Measurements from ENCODE around the gene PSMD8. TPM values are rescaled to one million over a fixed set of nuclear protein-coding genes. Genes with fewer than 3 reads are reported as not detected.
A peak's percentile ranks its signal among the peaks of the same experiment; 100 is the strongest.

Gene PSMD8
- total and polyA plus RNA-seq, 2 of the 8 experiments (the other 6 are each of a cell fraction or from before 2014, with no cell fraction given): 170 to 486 TPM

DNA sequence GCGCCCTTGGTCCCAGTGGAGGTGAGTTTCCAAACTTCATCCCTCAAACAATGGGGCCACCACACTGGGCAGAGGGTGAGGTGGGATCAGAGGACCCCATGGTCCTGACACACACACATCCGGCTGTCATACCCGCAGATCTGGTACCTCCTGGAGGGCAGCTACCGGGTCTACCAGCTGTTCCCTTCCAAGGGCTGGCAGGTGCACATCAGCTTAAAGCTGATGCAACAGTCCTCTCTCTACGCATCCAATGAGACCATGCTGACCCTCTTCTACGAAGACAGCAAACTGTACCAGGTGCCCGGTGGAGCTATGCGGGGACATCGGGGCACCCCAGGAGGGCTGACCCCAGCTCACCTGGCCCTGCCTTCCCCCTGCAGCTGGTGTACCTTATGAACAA lies 14.0 kb upstream of the PSMD8 start:
- Histone ChIP-seq H3K27ac (ENCODE audit: low read depth, low read length) (no peak overlapping the region), H2BK120ac (replicated peaks; ENCODE audit: low read depth, low read length) (no peak overlapping the region), H3K79me2 (ENCODE audit: control insufficient read depth in 1 of 2, insufficient read depth in 2 of 2, low read length in 2 of 2) (no peaks in the 10 kb centered on the region), H3K4me1 (replicated peaks in 1 of 4; ENCODE audit: control insufficient read depth in 3 of 4, insufficient read depth in 4 of 4, low read length in 3 of 4) (peaks cover 0 to 5% (median 2%) of the 10 kb centered on the region in 4 experiments; a peak in 3 of 7 replicates), H4K20me1 (replicated peaks in 1 of 2; ENCODE audit: control insufficient read depth in 1 of 2, insufficient read depth in 2 of 2, low read length in 2 of 2) (peaks cover 0 to 2% of the 10 kb centered on the region in 2 experiments), H3K23me2 (ENCODE audit: low read depth, low read length) (peaks cover 8% of the 10 kb centered on the region; the same call in 1 of the 2 replicates), H4K91ac (replicated peaks; ENCODE audit: insufficient read length, low read length) (no peak overlapping the region), H3K4me3 (ENCODE audit: extremely low read depth in 1 of 4, insufficient read depth in 2 of 4, low read depth in 3 of 4, low read length in 4 of 4) (no peak overlapping the region), H3K36me3 (ENCODE audit: control insufficient read depth in 2 of 4, insufficient read depth in 4 of 4, low read length in 3 of 4) (no peaks in the 10 kb centered on the region), H3K27me3 (replicated peaks in 1 of 4; ENCODE audit: control insufficient read depth in 3 of 4, extremely low read depth in 1 of 4, insufficient read depth in 3 of 4, low read length in 3 of 4) (peaks cover 4 to 25% (median 19%) of the 10 kb centered on the region in 4 experiments), H3K4me2 (ENCODE audit: insufficient read depth in 1 of 2, low read depth in 2 of 2, low read length in 2 of 2) (peak overlapping the region in 1 of 2 experiments; percentile 71; a peak in 1 of 4 replicates), H3K56ac (replicated peaks; ENCODE audit: insufficient read length, low read depth, low read length) (no peak overlapping the region), H2BK5ac (ENCODE audit: low read depth, low read length) (no peak overlapping the region), H4K8ac (ENCODE audit: extremely low read depth, insufficient read depth, low read length) (peak overlapping the region; percentile 14; the same call in 1 of the 2 replicates), H3K18ac (ENCODE audit: extremely low read depth, low read length) (no peak overlapping the region; the same call in 1 of the 2 replicates), H2AFZ (ENCODE audit: low read length) (no peak overlapping the region), H4K5ac (ENCODE audit: insufficient read length, low read depth, low read length) (no peak overlapping the region), H3K23ac (ENCODE audit: insufficient read length) (no peak overlapping the region), H3K9me3 (ENCODE audit: insufficient read depth in 2 of 2, low read depth in 1 of 2, low read length in 1 of 2) (peaks cover 3 to 9% of the 10 kb centered on the region in 2 experiments; a peak in 2 of 4 replicates), H2BK15ac (ENCODE audit: low read length) (0 out of 2 replicates have a peak overlapping the region, but pooled peaks have one; percentile 46), H2AK5ac (ENCODE audit: low read depth, low read length) (no peak overlapping the region), H2BK20ac (ENCODE audit: low read length) (no peak overlapping the region), H3K14ac (ENCODE audit: insufficient read length) (no peak overlapping the region), H2BK12ac (ENCODE audit: low read depth, low read length) (peak overlapping the region; percentile 27; the same call in 1 of the 2 replicates), H3K79me1 (ENCODE audit: low read depth, low read length) (no peaks in the 10 kb centered on the region), H3K9ac (replicated peaks in 1 of 4; ENCODE audit: extremely low read depth in 1 of 4, low read depth in 3 of 4, low read length in 3 of 4) (no peak overlapping the region), H3K4ac (replicated peaks; ENCODE audit: insufficient read length, low read depth, low read length) (no peak overlapping the region)
- ChIA-PET CTCF (ENCODE audit: partially characterized antibody) (interaction anchor here (0.7 to 2.8 kb wide), 6 partner anchors 9 to 116 kb away, joined by 3 to 14 read pairs (median 3); partner anchors contain the start of genes GGN and PSMD8), POLR2A (ENCODE audit: partially characterized antibody) (interaction anchor here (0.9 to 2.8 kb wide), 4 partner anchors 8 to 14 kb away, joined by 3 to 9 read pairs (median 4); partner anchors contain the start of gene PSMD8)
- WGBS, 2 experiments (ENCODE audit: extremely low coverage in 1 of 2, insufficient coverage in 1 of 2, insufficient read length in 1 of 2, insufficient replicate concordance in 2 of 2, low coverage in 1 of 2, low lambda C conversion rate in 2 of 2, missing lambda C conversion rate in 1 of 2): 95% methylated on average over 9 of the region's 9 CpGs; no CpG with 5 or more reads in 1 of the 2 experiments
- DNase-seq (ENCODE audit: low read depth in 1 of 2, low spot score in 2 of 2) (no peak), FAIRE-seq (no peak)
- TF ChIP-seq NRF1 (IDR thresholded peaks at IDR 0.05; ENCODE audit: low read depth, low read length) (no peak), EP300 (IDR thresholded peaks at IDR 0.05; ENCODE audit: borderline replicate concordance in 1 of 2, low read depth in 2 of 2, low read length in 2 of 2) (no peak), NANOG (IDR thresholded peaks at IDR 0.05; ENCODE audit: insufficient read depth, low read depth, low read length, poor library complexity, severe bottlenecking) (no peak), CHD1 (IDR thresholded peaks at IDR 0.05; ENCODE audit: low read depth, low read length) (no peak), RBBP5 (IDR thresholded peaks at IDR 0.05; ENCODE audit: borderline replicate concordance, low read depth, low read length) (no peak), KDM1A (IDR thresholded peaks at IDR 0.05; ENCODE audit: borderline replicate concordance, low read length) (no peak), CREB1 (IDR thresholded peaks at IDR 0.05) (no peak), HDAC2 (IDR thresholded peaks at IDR 0.05; ENCODE audit: borderline replicate concordance in 1 of 2, low read depth in 2 of 2, low read length in 2 of 2) (no peak), SP4 (IDR thresholded peaks at IDR 0.05; ENCODE audit: low read length) (no peak)

Data from H1 (cell line).